NB4 (cell line): ENCODE measurements around the gene PRR35.

Experiments
- DNase-seq: peaks from one replicate; pipeline ENCODE4 v3.0.0; 2010; ENCODE audit warnings: low read depth
- H3K4me3 ChIP-seq: one replicate; pipeline ENCODE4 v1.5.1; 2011; ENCODE audit warnings: mild to moderate bottlenecking, low read depth, low read length, moderate library complexity
- MYC ChIP-seq: IDR thresholded peaks from 2 replicates; pipeline ENCODE4 v1.6.1; 2011; ENCODE audit warnings: low read depth, low read length
- POLR2A ChIP-seq: IDR thresholded peaks from 2 replicates; pipeline ENCODE4 v1.6.1; 2011; ENCODE audit warnings: mild to moderate bottlenecking; ENCODE audit not compliant: insufficient read length; ENCODE audit errors: extremely low read depth
- TF ChIP-seq, protein P1 (sequence below): IDR thresholded peaks from one replicate; pipeline ENCODE4 v1.5.1; 2012; ENCODE audit warnings: low read depth, low read length
- TF ChIP-seq, protein P2 (sequence below): IDR thresholded peaks from 2 replicates; pipeline ENCODE4 v1.6.1; 2011; ENCODE audit warnings: low read depth, low read length

PRR35 gene

DNA sequence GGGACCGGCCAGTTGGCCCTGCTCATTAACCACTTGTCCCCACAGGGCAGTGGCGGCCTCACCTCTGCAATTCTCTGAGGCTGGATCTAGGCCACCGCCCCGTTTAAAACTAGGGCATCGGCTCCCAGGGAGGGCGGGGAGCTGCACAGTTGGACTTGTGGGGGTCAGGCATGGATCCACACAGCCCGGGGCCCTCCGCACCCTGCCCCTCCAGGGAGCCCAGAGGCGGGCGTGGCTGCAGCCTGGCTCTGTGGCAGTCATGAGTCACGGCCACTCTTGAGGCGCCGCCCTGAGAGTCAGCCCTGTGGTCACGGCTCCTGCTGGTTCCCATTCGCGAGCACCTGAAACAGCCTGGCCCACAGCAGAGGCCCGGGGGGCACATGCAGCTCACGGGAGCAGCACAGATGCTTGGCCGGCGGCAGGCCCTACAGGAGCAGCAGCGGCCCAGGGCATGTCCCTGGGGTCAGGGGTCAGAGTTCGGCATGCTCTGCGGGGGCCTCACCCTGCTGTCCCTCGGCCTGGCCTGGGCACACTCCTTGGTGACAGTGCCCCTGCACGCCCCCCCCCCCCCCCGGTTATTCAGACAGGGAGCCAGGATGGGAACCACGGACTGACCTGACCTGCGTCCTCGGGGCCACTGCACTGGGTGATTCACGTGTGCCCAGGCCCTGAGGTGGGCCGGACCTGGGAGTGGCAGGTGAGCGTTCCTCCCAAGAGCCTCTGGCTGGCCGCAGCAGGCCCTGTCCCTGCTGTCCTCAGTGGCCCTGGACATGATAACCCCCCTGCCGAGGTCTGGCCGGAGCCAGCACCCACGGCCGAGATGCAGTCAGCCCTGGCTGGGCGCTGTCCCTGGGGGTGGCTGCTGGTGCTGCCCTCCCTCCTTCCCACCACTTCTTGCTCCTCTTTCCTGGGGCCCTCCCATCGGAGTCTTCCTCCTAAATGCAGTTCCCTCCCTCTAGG is 24.5 kb upstream of the PRR35 start:
- no peak overlapping the region for H3K4me3 ChIP-seq
- peak; percentile 63 for DNase-seq
- TF ChIP-seq, protein P1, sequence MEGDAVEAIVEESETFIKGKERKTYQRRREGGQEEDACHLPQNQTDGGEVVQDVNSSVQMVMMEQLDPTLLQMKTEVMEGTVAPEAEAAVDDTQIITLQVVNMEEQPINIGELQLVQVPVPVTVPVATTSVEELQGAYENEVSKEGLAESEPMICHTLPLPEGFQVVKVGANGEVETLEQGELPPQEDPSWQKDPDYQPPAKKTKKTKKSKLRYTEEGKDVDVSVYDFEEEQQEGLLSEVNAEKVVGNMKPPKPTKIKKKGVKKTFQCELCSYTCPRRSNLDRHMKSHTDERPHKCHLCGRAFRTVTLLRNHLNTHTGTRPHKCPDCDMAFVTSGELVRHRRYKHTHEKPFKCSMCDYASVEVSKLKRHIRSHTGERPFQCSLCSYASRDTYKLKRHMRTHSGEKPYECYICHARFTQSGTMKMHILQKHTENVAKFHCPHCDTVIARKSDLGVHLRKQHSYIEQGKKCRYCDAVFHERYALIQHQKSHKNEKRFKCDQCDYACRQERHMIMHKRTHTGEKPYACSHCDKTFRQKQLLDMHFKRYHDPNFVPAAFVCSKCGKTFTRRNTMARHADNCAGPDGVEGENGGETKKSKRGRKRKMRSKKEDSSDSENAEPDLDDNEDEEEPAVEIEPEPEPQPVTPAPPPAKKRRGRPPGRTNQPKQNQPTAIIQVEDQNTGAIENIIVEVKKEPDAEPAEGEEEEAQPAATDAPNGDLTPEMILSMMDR = no peak
- TF ChIP-seq MYC = no peak
- no peak for TF ChIP-seq POLR2A
- TF ChIP-seq, protein P2, sequence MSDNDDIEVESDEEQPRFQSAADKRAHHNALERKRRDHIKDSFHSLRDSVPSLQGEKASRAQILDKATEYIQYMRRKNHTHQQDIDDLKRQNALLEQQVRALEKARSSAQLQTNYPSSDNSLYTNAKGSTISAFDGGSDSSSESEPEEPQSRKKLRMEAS = no peak

DNA sequence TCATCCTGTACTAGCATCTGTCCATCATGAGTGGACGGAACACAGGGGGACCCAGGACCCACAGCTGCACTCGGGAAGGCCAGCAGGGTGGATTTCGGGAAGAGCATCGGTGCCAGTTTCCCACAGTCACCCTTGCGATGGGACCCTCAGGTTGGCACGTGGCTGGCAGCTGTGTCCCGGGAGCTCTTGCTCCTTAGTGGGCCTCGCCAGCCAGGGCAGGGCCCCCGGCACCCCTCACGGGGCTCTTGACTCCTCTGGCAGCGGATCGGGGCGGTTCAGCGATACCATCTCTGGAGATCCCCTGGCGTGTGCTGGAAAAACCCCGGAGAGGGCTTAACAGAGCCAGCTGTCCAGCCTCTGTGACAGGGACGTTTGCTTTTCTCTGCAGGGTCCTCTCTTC is 23.4 kb upstream of the PRR35 start:
- H3K4me3 ChIP-seq = no peak overlapping the region
- DNase-seq = no peak
- no peak for TF ChIP-seq MYC
- TF ChIP-seq, protein P2 = no peak
- TF ChIP-seq POLR2A = no peak
- TF ChIP-seq, protein P1 = no peak

DNA sequence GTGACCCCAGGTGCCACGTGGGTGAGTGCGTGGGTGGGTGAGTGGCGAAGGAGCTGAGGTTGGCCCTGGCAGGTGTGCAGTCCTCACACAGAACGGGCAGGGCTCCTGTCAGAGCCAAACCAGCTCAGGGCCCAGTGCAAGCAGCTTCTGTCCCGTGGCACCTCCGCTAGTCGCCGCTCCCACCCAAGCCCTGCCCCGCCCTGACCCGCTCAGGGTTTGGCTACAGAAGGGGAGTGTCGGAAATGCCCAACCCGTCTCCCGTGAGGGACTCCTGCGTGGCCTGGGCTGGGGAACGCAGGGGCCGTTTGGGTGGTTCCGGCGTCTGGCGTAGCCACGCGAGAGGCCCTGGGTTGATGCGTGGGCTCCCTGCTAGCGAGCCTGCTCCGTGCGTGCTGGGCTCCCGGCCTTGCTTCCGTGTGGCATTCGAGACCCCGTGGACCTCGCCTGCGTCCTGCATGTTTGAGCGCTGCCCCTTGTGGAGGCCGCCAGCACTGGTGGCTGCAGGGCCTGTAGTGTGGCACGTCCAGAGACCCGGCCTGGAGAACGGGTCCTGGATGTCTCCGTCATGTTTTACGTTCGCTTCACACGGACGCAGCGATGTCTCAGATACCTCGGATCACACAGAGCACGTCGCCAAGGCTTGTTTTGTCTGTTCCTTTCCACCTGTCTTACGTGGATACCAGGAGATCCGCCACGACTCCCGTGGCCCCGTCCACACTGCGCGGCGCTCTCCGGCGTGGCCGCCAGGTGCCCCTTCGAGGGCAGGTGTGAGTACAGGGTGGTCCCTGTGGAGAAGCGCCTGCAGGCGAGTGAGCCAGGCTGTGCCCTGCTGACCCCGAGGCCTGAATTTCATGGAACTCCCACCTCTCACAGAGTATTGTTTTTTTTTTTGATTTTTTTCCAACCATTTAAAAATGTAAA is 22.5 kb upstream of the PRR35 start:
- no peak overlapping the region for H3K4me3 ChIP-seq
- DNase-seq = no peak
- TF ChIP-seq POLR2A (no peak), MYC (no peak)
- TF ChIP-seq, protein P1 = no peak
- TF ChIP-seq, protein P2 = no peak

DNA sequence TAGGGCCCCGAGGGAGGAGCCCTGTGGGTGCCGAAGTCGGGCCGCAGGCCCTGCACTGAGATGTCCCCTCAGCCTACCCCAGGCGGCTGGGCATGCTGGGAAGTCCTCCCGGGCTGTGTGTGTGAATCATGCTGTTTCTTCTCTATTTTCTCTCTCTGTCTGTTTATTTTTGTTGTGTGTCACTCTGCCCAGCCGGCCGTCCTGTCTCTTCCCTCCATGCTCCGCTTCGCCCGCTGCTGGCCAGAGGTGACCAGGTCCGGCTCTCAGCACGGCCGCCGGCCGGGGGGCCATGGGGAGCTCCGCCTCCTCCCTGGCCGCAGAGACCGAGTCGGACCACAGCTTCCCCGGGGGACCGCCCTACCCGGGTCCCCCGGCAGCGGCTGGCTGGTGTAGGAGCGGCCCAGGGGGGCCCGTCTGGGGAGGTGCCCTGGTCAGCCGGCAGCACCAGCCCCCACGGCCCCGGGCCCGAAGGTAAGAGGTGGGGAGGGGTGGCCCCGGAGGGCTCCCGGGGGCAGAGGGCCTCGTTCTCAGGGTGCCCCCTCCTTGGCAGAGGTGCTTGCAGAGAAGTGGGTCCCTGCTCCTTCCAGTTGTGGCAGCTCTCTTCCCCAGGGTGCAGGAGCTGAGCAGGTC is 20.2 kb upstream of the PRR35 start:
- TF ChIP-seq POLR2A (no peak), MYC (no peak)
- TF ChIP-seq, protein P1 = no peak
- TF ChIP-seq, protein P2 = no peak
- no peak overlapping the region for H3K4me3 ChIP-seq
- no peak for DNase-seq

DNA sequence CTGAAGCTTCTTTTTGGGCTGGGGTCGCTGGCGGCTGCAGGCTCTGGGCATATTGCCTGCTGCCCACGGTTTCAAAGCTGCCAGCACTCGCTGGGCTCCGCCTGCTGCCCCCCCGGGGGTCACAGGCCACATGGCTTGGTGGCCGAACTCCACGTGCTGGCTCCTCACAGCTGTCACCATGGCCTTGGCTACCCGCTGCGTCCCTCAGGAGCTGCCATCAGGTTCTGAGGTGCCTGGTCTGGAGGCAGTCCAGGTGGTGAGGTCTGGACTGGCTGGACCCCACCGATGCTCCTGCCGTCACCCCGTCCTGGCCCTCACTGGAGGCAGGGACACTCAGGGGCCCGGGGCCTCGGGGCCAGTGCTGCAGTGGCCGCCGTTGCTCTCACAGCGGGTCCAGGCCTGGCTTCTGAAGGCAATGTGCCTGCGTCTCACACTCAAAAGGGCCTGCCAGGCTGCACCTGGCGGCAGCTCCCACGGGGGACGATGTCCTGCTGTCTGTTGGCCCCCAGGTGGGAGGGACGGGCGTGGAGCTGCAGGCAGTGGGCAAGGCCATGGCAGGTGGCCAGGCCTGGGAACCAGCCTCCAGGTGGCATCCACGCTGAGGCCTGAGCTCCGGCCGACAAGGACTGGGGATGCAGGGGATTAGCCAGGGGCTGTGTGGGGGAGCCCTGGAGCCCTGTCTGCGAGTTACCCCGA is 19.4 kb upstream of the PRR35 start:
- no peak for DNase-seq
- H3K4me3 ChIP-seq = no peak overlapping the region
- TF ChIP-seq, protein P2 = no peak
- TF ChIP-seq MYC (no peak), POLR2A (no peak)
- TF ChIP-seq, protein P1 = no peak
